HG02943 (cell line): ENCODE measurements around the gene PNPLA2.

Source experiments
- ATAC-seq: cut with Tn5 transposase; IDR thresholded peaks from one replicate; pipeline ENCODE4 v1.9.1; 2021; ENCODE audit warnings: mild to moderate bottlenecking, low read depth, moderate library complexity; ENCODE audit not compliant: unreplicated experiment

Gene PNPLA2

DNA sequence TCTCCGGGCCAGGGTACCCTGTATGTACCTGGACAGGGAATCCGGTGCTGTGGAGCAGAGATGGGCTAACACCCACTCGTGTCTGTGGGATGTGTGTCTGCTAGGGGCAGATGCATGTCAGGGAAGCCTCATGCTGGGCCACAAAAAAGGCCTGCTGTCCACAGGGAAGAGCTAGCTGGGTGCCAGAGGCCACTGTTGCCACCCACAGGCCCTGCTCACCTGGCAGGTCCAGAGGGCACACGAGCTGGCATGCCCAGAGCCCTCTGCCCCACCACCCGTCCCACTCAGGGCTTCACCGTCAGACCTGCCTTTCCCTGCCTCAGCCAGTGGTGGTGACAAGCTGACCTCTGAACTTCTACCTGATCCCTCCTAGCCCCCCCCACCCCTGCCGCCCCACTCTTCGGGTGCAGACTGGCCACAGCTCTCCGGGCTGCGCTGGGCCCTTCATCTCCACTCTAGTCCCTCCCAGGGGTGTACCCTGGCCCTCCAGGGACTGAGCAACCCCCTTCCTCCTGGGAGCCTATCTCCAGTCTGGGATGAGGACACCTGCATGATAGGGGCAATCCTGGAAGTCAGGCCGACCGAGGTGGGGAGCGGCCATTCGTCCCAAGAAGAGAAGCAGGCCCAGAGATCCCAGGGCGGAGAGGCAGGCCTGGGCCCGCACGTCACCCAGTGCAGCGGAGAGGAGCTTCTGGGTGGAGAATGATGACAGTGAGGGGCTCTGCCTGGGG, 22.0 kb upstream of the PNPLA2 start:
- no peak for ATAC-seq

- peak; percentile 36 for ATAC-seq
Observed at GRCh38 chr11:797296-798092, 21.2 kb upstream of the PNPLA2 start.

DNA sequence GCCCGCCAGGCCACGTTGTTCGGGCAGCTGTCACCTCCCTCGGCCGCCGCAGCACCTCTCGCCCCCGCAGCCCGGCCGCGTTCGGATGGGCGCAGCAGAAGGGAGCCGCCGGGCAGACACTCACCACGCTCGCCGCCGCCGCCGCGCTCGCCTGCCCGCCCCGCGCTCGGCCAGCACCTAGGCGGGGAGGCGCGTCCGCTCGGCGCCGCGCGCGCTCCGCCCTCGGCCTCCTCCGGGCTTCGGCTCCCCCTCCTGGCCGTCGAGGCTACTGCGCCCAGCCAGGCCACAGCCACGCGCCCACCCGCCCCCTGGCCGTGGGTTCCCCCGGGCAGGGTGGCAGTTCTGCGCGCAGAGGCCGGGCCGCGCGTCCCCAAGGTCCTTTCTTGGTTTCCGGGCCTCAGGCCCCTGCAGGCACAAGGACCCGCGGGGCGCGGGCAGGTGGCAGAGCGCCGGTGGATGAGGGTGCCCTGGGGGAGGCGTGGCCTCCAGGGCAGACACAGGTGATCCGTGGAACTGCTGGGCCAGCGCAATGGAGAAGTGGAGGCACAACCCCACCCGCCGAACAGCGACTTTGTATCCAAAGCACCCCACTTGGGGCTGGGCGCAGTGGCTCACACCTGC, 20.5 kb upstream of the PNPLA2 start, which contains the start of gene SLC25A22:
SLC25A22 (minus strand) TSS at position 189 of the 621 bp plus-strand sequence. CDS start 3,275 bp downstream, outside the sequence.
- peak; percentile 54 for ATAC-seq

- ATAC-seq = no peak
Observed at GRCh38 chr11:799641-800316, 18.9 kb upstream of the PNPLA2 start.

GRCh38 chr11:800473-800872, 18.2 kb upstream of the PNPLA2 start:
- ATAC-seq = no peak

DNA sequence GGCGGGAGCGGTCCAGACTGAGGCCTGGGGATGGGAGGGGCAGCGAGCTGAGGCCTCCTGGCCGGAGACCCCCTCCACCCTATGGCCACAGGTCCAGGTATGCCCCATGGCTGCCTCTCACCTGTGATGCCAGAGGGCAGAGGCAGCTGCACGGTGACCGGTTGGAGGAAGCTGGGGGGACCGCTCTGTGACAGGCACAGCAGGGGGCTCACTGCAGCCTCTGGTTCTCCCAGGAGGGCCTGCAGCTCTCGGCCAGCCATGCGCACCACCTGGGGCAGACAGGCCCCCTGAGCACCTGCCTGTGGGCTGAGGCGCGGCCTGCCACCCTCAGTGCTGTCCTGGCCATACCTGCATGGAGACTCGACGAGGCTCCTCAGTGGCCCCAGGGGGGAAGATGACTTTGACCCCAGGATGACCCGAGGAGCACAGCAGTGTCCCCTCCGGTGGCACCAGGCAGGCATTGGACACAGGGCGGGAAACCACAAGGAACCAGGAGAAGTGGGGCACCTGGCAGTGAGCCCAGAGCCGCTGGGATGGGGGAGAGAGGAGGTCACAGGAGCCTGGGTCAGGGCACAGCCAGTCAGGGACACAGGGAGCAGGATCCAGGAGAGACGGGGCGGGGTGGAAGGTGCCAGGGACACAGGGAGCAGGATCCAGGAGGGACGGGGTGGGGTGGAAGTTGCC, 17.5 kb upstream of the PNPLA2 start:
- no peak for ATAC-seq

DNA sequence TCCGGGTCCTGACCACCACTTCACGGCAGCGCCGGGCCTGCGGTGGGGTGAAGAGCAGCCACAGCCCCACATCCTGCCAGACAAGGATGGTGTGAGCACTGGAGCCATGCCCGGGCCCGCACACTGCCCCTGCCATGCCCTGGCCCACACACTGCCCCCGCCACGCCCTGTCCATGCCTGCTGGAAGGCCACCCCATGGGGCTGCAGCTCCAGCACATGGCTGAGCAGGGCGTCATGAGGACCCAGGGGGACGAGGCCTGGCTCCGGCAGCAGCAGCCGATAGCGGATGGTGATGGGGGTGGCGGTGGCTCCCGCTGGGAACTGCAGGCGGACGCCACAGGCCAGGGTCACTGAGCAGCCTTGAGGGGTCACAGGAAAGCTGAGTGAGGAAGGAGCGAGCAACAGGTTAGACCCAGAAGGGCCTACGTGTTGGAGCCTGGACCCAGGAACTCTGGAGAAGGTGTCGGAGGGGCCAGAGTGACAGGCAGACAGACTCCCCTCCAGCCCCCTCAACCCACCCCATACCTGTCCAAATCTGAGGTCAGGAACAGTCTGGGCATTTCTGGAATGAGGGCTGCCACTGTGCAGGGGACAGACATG, 16.6 kb upstream of the PNPLA2 start:
- ATAC-seq = no peak

DNA sequence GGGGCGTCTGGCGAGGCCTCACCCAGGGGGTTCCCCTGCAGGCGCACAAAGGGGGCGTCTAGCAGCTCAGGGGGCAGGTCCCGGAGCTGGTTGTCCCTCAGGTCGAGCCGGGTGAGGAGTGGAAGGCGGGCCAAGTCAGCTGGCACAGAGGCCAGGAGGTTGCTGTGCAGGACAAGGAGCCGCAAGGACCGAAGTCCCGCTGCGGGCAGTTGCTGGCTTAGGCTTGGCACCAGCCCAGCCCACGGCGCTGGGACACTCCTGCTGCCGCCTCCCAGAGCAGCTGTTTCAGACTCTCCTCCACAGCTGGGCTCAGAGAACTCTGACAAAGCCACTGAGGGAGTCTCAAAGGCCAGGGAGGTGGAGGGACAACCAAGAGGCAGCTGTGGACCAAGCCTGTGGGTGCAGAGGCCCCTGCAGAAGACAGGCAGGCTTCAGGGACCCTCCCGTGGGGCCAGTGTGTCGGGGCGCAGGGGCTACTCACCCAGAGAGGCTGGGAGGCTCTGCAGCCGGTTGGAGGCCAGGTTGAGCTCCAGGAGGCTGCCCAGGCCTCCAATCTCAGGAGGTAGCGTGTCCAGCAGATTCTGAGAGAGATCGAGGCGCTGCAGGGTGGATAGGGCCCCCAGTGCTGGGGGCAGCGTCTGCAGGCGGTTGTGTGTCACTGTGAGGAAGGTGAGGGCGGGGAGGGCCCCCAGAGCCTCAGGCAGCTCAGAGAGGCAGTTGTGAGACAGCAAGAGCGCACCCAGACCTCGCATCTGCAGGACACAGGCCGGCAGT, 15.8 kb upstream of the PNPLA2 start:
- ATAC-seq = no peak

GRCh38 chr11:803467-803742, 15.3 kb upstream of the PNPLA2 start:
- no peak for ATAC-seq

DNA sequence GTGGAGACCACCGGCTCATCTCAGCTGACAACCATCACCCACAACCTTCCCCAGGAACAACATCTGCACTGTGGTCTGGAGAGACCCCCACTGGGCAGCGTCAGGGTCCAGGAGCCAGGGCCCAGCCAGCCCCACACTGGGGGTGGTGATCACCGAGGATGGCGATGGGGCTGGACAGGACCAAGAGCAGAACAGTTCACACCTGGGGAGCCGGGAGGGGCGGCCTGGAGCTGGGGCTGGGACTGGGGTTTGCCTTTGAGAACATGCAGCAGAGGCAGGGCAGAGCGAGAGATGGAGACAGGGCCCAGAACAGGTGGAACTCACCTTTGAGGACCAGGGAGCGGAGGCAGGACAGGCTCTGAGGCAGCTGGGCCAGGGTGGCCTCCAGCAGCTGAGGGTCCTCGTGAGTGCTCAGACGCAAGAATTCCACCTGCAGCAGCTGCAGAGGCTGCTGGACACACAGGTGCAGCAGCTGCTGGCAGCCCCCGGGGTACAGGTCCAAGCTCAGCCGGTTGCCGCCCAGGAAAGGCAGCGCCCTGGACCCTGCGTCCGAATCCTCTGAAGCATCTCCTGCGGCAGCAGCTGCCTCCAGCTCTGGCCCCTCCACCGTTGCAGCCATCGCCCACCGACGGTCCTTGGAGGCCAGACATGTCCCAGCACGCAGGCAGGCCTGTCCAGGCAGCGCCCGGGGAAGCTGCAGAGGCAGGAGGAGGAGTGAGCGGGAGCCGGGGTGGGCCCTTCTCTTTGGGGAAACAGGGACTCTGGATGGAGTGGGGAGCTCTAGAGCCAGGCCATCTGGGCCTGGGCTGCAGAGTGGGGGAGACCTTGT, 14.7 kb upstream of the PNPLA2 start:
- ATAC-seq = no peak

DNA sequence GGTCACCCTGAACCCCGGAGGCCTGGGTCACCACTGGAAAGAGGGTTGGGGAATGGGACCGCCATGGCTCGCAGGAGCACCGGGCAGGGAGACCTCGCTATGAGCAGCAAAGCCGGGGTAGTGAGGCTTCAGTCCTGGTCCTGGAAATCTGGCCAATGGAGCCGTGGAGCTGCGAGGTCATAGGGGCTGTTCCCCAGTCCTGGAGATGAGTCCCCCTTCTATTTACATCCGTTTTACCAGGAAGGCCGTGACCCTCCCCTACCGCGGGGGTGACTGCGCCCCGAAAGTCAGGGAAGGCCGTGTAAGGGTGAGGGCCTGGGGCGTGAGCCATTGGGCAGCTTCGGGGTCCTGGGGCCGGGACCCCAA, 14.1 kb upstream of the PNPLA2 start:
- no peak for ATAC-seq

DNA sequence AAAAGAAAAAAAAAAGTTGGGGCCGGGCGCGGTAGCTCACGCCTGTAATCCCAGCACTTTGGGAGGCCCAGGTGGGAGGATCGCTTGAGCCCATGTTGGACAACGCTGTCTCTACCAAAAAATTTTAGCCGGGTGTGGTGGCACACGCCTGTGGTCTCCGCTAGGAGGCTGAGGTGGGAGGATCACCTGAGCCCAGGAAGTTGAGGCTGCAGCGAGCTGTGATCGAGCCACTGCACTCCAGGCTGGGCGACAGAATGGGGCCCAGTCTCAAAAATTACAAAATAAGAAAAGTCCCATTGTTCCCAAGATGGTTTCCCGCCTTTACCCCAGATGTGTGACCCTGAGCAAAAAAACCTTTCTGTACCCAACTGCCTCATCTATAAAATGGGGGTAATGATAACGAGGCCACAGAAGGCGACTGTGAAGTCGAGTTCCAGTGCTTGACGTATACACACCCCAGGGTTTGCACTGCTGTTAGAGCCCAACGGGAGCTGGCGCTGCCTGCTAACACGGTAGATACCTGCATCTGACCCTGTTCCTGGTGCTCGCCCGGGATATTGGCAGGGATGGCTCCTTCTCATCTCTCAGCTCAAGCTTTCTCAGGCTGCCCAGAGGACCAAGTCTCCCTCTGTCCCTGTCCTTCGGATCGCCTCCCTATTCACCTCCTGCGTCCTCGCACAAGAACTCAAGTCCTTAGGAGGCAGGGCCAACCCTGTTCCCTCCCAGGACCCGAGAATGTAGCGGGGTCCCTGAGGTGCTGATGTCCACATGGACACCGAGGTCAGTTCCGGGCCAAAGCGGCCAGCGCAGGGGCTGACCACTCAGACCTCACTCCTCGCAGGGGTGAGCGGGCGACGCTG, 10.1 kb upstream of the PNPLA2 start:
- ATAC-seq = no peak

DNA sequence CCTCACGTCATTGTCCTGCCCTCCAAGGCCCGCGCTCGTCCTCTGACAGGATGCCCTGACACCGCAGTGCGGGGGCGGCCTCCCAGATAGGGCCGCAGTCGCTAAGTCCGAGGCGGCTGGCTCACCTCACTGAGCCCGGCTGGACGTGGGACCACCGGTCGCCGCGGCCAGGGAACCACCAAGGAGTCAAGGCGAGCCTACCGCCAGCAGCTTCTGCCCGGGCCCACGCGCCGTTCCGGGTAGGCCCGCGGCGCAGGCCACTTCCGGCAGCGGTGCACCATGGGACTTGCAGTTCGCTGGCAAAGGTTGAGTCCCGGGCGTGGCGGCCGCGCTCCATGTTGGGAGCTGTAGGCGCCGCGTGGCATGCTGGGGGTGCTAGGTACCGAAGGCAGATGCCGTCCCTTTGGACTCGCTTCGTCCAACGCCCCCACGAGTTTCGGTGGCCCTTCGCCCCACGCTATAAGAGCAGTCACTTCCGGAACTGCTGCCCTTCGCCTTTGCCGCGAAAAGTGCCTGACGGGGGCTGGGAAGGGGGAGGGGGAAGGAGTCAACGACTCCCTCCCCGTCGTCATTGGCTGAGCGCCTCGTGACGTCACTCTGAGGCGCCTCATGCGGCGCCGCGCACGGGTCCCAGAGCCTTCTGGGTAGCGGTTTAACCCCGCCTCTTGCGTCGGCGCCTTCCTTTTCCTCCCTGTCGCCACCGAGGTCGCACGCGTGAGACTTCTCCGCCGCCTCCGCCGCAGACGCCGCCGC, 9.3 kb upstream of the PNPLA2 start, which contains the start of gene RPLP2:
RPLP2 (plus strand) TSS at position 681 of the 753 bp plus-strand sequence. CDS start 268 bp downstream, outside the sequence.
- peak; percentile 71 for ATAC-seq

GRCh38 chr11:810040-810567, 8.6 kb upstream of the PNPLA2 start:
- no peak for ATAC-seq

- no peak for ATAC-seq
Observed at GRCh38 chr11:811446-812245, 7.1 kb upstream of the PNPLA2 start.

DNA sequence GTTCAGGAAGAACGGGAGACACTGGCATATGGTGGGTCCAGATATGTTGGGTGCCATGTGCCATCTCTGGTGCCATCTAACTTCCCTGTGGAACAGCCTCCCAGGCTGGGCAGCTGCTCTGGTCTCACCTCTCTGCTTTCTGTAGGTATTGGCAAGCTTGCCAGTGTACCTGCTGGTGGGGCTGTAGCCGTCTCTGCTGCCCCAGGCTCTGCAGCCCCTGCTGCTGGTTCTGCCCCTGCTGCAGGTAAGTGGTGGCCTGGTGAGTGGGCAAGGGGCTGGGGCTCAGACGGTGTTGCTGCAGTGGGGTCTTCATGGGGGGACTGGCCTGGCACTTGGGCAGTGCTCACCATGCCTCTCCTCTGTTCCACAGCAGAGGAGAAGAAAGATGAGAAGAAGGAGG, 6.3 kb upstream of the PNPLA2 start:
- no peak for ATAC-seq
